Upper lobe of left lung (tissue), 6 donors: ENCODE results near the gene TEX50. TPM values are rescaled to one million over a fixed set of nuclear protein-coding genes. Genes with fewer than 3 reads are reported as not detected.

Source experiments
- ATAC-seq, 2 donors: fragments of 200-7000 bp; cut with Tn5 transposase; one replicate each; pipeline ENCODE4 v1.9.1; 2022; ENCODE audit warnings: mild to moderate bottlenecking in 2 of 2, moderate library complexity in 2 of 2; ENCODE audit not compliant: low FRiP score in 2 of 2
- DNase-seq, 2 donors: peaks; one replicate each; pipeline ENCODE4 v3.0.0-alpha.2; 2019 to 2020
- H3K27ac ChIP-seq, 4 donors: fragments of 200-600 bp; sonication (generic); one replicate each; pipeline ENCODE4 v1.5.1; 2016 to 2019
- H3K27me3 ChIP-seq, 4 donors: fragments of 200-600 bp; sonication (generic); one replicate each; pipeline ENCODE4 v1.5.1; 2017 to 2019
- H3K36me3 ChIP-seq, 4 donors: fragments of 200-600 bp; sonication (generic); one replicate each; pipeline ENCODE4 v1.5.1; 2016 to 2019
- H3K4me1 ChIP-seq, 4 donors: fragments of 200-600 bp; sonication (generic); one replicate each; pipeline ENCODE4 v1.5.1; 2018 to 2019
- H3K4me3 ChIP-seq, 4 donors: fragments of 200-600 bp; sonication (generic); one replicate each; pipeline ENCODE4 v1.5.1; 2017 to 2019; ENCODE audit warnings: mild to moderate bottlenecking in 2 of 4, moderate library complexity in 1 of 4
- H3K9me3 ChIP-seq, 4 donors: fragments of 200-600 bp; sonication (generic); one replicate each; pipeline ENCODE4 v1.5.1; 2018 to 2019
- EP300 ChIP-seq, 4 donors: sonication (generic); formaldehyde crosslinking; IDR thresholded peaks; one replicate each; pipeline ENCODE4 v1.5.1; 2017; ENCODE audit warnings: antibody characterized with exemption in 4 of 4, control low read depth in 2 of 4
- POLR2A ChIP-seq, 4 donors: fragments of 450-650 bp; IDR thresholded peaks; one replicate each; pipeline ENCODE4 v1.5.1; 2016 to 2017; ENCODE audit warnings: antibody characterized with exemption in 4 of 4, mild to moderate bottlenecking in 2 of 4
- POLR2AphosphoS5 ChIP-seq, 2 donors: sonication (generic); formaldehyde crosslinking; IDR thresholded peaks; one replicate each; pipeline ENCODE4 v1.5.1; 2017; ENCODE audit warnings: antibody characterized with exemption in 2 of 2
- WGBS, 2 donors: methylation state at CpG; one replicate each; pipeline ENCODE4 v1.1.5; 2017 to 2018; 5-methylcytosine and 5-hydroxymethylcytosine counted together
- total RNA-seq, 6 donors: library from RNA; depleted of rRNA in 4 of 6; stranded (reverse); fragments of >200 nt in 4 of 6; gene quantifications; one replicate each; pipeline versions ENCODE4 v1.1.0 to v1.2.1, GENCODE V29; 2016 to 2021
- TF ChIP-seq, protein P1 (sequence below), 6 experiments: fragments of 450-650 bp in 4 of 6; fragments of 200-600 bp in 2 of 6; sonication (generic) in 2 of 6; IDR thresholded peaks; one replicate each; pipeline ENCODE4 v1.5.1; 2016 to 2019; ENCODE audit warnings: antibody characterized with exemption in 6 of 6
- donor health status: DM: no; HTN: no; CAD: no; lungs with moderate emphysema.
- donor health status: DM: no; HTN: yes; CAD: no; lungs with severe emphysema.

Gene TEX50
- total RNA-seq, 6 donors from 2014 or later = not detected

DNA sequence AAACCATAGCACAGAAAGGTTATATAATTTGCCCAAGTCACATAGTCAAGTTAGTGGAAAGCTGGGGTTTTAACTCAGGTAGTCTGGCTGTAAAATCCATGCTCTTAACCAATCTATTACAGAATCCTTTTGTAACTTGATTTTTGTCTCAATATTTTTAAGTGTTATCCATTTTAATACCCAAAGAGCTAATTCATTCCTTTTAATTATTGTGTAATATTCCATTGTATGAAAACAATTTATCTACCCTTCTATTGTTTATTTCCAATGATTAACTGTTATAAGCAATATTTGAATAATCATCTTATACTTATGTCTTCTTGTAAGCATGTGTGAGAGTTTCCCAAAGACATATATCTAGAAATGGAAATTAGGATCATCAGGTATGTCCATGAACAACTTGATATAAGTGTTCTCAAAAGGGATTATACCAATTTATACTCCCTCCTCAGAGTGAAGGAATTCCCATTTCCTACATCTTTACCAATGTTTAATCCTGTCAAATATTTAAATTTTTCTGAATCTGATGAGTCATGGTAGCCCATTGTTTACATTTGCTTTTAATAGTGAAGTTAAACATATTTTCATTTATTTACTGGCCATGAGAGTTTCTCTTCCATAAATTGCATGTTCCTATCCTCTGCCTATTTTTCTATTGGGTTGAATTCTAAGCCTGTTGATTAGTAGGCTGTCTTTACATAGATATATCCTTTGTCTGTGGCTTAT, 13.9 kb downstream of the TEX50 start:
- TF ChIP-seq EP300 (IDR thresholded peaks at IDR 0.05) (no peak), POLR2AphosphoS5 (IDR thresholded peaks at IDR 0.05) (no peak), POLR2A (IDR thresholded peaks at IDR 0.05) (no peak)
- TF ChIP-seq, protein P1, sequence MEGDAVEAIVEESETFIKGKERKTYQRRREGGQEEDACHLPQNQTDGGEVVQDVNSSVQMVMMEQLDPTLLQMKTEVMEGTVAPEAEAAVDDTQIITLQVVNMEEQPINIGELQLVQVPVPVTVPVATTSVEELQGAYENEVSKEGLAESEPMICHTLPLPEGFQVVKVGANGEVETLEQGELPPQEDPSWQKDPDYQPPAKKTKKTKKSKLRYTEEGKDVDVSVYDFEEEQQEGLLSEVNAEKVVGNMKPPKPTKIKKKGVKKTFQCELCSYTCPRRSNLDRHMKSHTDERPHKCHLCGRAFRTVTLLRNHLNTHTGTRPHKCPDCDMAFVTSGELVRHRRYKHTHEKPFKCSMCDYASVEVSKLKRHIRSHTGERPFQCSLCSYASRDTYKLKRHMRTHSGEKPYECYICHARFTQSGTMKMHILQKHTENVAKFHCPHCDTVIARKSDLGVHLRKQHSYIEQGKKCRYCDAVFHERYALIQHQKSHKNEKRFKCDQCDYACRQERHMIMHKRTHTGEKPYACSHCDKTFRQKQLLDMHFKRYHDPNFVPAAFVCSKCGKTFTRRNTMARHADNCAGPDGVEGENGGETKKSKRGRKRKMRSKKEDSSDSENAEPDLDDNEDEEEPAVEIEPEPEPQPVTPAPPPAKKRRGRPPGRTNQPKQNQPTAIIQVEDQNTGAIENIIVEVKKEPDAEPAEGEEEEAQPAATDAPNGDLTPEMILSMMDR (IDR thresholded peaks at IDR 0.05) = no peak
- H3K4me3 ChIP-seq = no peak overlapping the region

DNA sequence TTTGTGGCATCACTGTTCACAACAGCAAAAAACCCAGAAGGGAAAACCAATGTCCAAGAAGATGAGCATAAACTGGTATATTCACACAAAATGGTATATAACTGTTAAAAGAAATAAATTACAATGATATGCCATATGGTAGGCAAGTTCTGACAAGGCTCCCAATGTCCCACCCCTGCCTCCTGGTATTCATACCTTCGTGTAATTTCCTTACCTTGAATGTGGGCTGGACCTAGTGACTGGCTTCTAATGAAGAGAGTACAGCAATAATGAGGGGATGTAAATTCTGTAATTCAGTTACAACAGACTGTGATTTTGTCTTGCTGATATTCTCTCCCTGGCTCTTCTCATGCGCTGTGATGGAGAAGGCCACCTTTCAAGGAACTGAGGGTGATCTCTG, 25.2 kb downstream of the TEX50 start:
- Histone ChIP-seq H3K27ac (no peak overlapping the region), H3K9me3 (peaks cover 0 to 4% (median 0%) of the 10 kb centered on the region in 4 donors), H3K4me1 (no peaks in the 10 kb centered on the region), H3K4me3 (no peak overlapping the region), H3K36me3 (no peaks in the 10 kb centered on the region), H3K27me3 (no peaks in the 10 kb centered on the region)
- DNase-seq (no peak), ATAC-seq (no peak)
- WGBS, 2 donors = 91 to 92% methylated on average over 2 of the region's 2 CpGs
- no peak for TF ChIP-seq EP300 (IDR thresholded peaks at IDR 0.05)
- TF ChIP-seq, protein P1 (IDR thresholded peaks at IDR 0.05) = no peak
- no peak for TF ChIP-seq POLR2AphosphoS5 (IDR thresholded peaks at IDR 0.05)
- no peak for TF ChIP-seq POLR2A (IDR thresholded peaks at IDR 0.05)

More for the DNA sequence above, 13.9 kb downstream of the TEX50 start:
- ATAC-seq (no peak), DNase-seq (no peak)
- Histone ChIP-seq H3K27me3 (no peaks in the 10 kb centered on the region), H3K9me3 (no peaks in the 10 kb centered on the region), H3K27ac (no peak overlapping the region), H3K4me1 (no peaks in the 10 kb centered on the region), H3K36me3 (no peaks in the 10 kb centered on the region)

- no peak for TF ChIP-seq POLR2A (IDR thresholded peaks at IDR 0.05)
- TF ChIP-seq, protein P1 (IDR thresholded peaks at IDR 0.05) = no peak
- TF ChIP-seq POLR2AphosphoS5 (IDR thresholded peaks at IDR 0.05) = no peak
- no peak for TF ChIP-seq EP300 (IDR thresholded peaks at IDR 0.05)
- ATAC-seq (no peak), DNase-seq (no peak)
- Histone ChIP-seq H3K36me3 (no peaks in the 10 kb centered on the region), H3K27ac (no peak overlapping the region), H3K9me3 (no peaks in the 10 kb centered on the region), H3K27me3 (no peaks in the 10 kb centered on the region), H3K4me3 (no peak overlapping the region), H3K4me1 (no peaks in the 10 kb centered on the region)
- 87 to 92% methylated on average over 1 of the region's 1 CpG for WGBS, 2 donors
Observed at GRCh38 chr1:173661271-173661670, 26.1 kb downstream of the TEX50 start.

GRCh38 chr1:173661763-173662162, 26.6 kb downstream of the TEX50 start:
- DNase-seq = no peak
- H3K36me3 ChIP-seq = no peaks in the 10 kb centered on the region
- WGBS, 2 donors = 30 to 41% methylated on average over 1 of the region's 1 CpG
- TF ChIP-seq, protein P1 (IDR thresholded peaks at IDR 0.05) = no peak
- no peak for TF ChIP-seq POLR2A (IDR thresholded peaks at IDR 0.05)
- TF ChIP-seq POLR2AphosphoS5 (IDR thresholded peaks at IDR 0.05) = no peak
- no peak for TF ChIP-seq EP300 (IDR thresholded peaks at IDR 0.05)
- no peaks in the 10 kb centered on the region for H3K9me3 ChIP-seq
- no peaks in the 10 kb centered on the region for H3K4me1 ChIP-seq
- no peak overlapping the region for H3K4me3 ChIP-seq
- no peak overlapping the region for H3K27ac ChIP-seq
- no peak for ATAC-seq
- H3K27me3 ChIP-seq = no peaks in the 10 kb centered on the region

GRCh38 chr1:173663159-173663558, 28.0 kb downstream of the TEX50 start:
- Histone ChIP-seq H3K4me3 (no peak overlapping the region), H3K27me3 (no peaks in the 10 kb centered on the region), H3K9me3 (no peaks in the 10 kb centered on the region), H3K36me3 (no peaks in the 10 kb centered on the region), H3K27ac (no peak overlapping the region), H3K4me1 (no peaks in the 10 kb centered on the region)
- DNase-seq = no peak
- TF ChIP-seq, protein P1 (IDR thresholded peaks at IDR 0.05) = no peak
- no peak for ATAC-seq
- 77 to 79% methylated on average over 3 of the region's 3 CpGs for WGBS, 2 donors
